Fibroblast of lung (primary cell): ENCODE results near the gene HHLA2.

Experiments
- CTCF ChIP-seq, 2 donors: IDR thresholded peaks in 1 of 2; conservative IDR thresholded peaks in 1 of 2; 1 replicate in 1 of 2; 2 replicates in 1 of 2; pipeline ENCODE4 v1.5.1; 2011 to 2012; ENCODE audit warnings: low read length in 2 of 2, control low read depth in 1 of 2, inconsistent platforms in 1 of 2, low read depth in 1 of 2, mild to moderate bottlenecking in 1 of 2
- EZH2 ChIP-seq: IDR thresholded peaks from 2 replicates; pipeline ENCODE4 v1.5.1; 2012; ENCODE audit warnings: low read length, control low read depth, mild to moderate bottlenecking; ENCODE audit errors: missing control alignments

GRCh38 chr3:108331792-108332191 is 35.4 kb downstream of the HHLA2 start:
- no peak for TF ChIP-seq CTCF (conservative IDR thresholded peaks at IDR 0.05 in 1 of 2, IDR thresholded peaks at IDR 0.05 in 1 of 2; ENCODE audit: low read depth in 1 of 2, low read length in 2 of 2)
- TF ChIP-seq EZH2, result no peak
